DOHH2 (cell line): ENCODE measurements around the gene KLK14.

ENCODE experiments used
- H3F3A ChIP-seq: fragments of 200-600 bp; sonication (generic), shearing (Covaris generic); 2 replicates; pipeline ENCODE4 v1.6.0; 2016; ENCODE audit warnings: antibody characterized with exemption, mild to moderate bottlenecking; ENCODE audit not compliant: control insufficient read depth, insufficient read depth
- H3K27ac ChIP-seq: fragments of 200-600 bp; sonication (generic); 2 replicates; pipeline ENCODE4 v1.5.1; 2014; ENCODE audit warnings: low read depth, mild to moderate bottlenecking, low read length, moderate library complexity
- H3K27me3 ChIP-seq: fragments of 200-600 bp; sonication (generic); 2 replicates; pipeline ENCODE4 v1.6.1; 2014; ENCODE audit warnings: mild to moderate bottlenecking, low read length, mixed read lengths; ENCODE audit not compliant: control insufficient read depth
- H3K36me3 ChIP-seq: fragments of 200-600 bp; sonication (generic); 2 replicates; pipeline ENCODE4 v1.6.1; 2014; ENCODE audit warnings: mild to moderate bottlenecking, low read length, moderate library complexity, mixed read lengths; ENCODE audit not compliant: control insufficient read depth
- H3K4me1 ChIP-seq: fragments of 200-600 bp; sonication (generic); 2 replicates; pipeline ENCODE4 v1.6.1; 2014; ENCODE audit warnings: mild to moderate bottlenecking, low read length, mixed read lengths; ENCODE audit not compliant: control insufficient read depth
- H3K4me2 ChIP-seq: fragments of 200-600 bp; sonication (generic); 2 replicates; pipeline ENCODE4 v1.6.0; 2014; ENCODE audit warnings: mild to moderate bottlenecking, low read length, moderate library complexity
- H3K4me3 ChIP-seq: fragments of 200-600 bp; sonication (generic); 2 replicates; pipeline ENCODE4 v1.5.1; 2014; ENCODE audit warnings: mild to moderate bottlenecking, low read length, mixed read lengths
- H3K79me2 ChIP-seq: fragments of 200-600 bp; sonication (generic); 2 replicates; pipeline ENCODE4 v1.6.1; 2014; ENCODE audit warnings: mild to moderate bottlenecking, low read length, mixed read lengths; ENCODE audit not compliant: control insufficient read depth
- H3K9me2 ChIP-seq: fragments of 200-600 bp; sonication (generic); replicated peaks from 2 replicates; pipeline ENCODE4 v1.6.1; 2014; ENCODE audit warnings: mild to moderate bottlenecking, low read length, mixed read lengths; ENCODE audit not compliant: control insufficient read depth
- H3K9me3 ChIP-seq: fragments of 200-600 bp; sonication (generic); 2 replicates; pipeline ENCODE4 v1.6.1; 2014; ENCODE audit warnings: antibody characterized with exemption, low read length, mixed read lengths; ENCODE audit not compliant: control insufficient read depth, insufficient read depth
- H4K20me1 ChIP-seq: fragments of 200-600 bp; sonication (generic); 2 replicates; pipeline ENCODE4 v1.6.0; 2014; ENCODE audit warnings: low read depth, mild to moderate bottlenecking, antibody characterized with exemption, low read length, moderate library complexity; ENCODE audit not compliant: control insufficient read depth, insufficient read depth
- CTCF ChIP-seq: fragments of 200-600 bp; sonication (generic); IDR thresholded peaks from one replicate; pipeline ENCODE4 v1.5.1; 2014; ENCODE audit warnings: antibody characterized with exemption, mild to moderate bottlenecking, low read depth, low read length; ENCODE audit not compliant: poor library complexity, severe bottlenecking
- EZH2phosphoT487 ChIP-seq: fragments of 200-600 bp; sonication (generic); IDR thresholded peaks from 2 replicates; pipeline ENCODE4 v1.6.1; 2017; ENCODE audit warnings: borderline replicate concordance, mild to moderate bottlenecking, antibody characterized with exemption, low read length, moderate library complexity, mixed read lengths

The KLK14 gene

GRCh38 chr19:51059715-51060114 lies 23.0 kb downstream of the KLK14 start:
- Histone ChIP-seq H3K4me3 (no peak overlapping the region), H3K9me2 (no peaks in the 10 kb centered on the region), H3K79me2 (no peaks in the 10 kb centered on the region), H3K4me2 (no peak overlapping the region), H3K4me1 (no peaks in the 10 kb centered on the region), H3K9me3 (no peaks in the 10 kb centered on the region), H3K36me3 (no peaks in the 10 kb centered on the region), H3K27ac (no peak overlapping the region), H4K20me1 (no peaks in the 10 kb centered on the region), H3F3A (no peaks in the 10 kb centered on the region), H3K27me3 (peaks cover 6% of the 10 kb centered on the region; the same call in 1 of the 2 replicates)
- TF ChIP-seq CTCF: no peak
- no peak for TF ChIP-seq EZH2phosphoT487

- no peak overlapping the region for H3K4me3 ChIP-seq
- no peaks in the 10 kb centered on the region for H3K36me3 ChIP-seq
- H3F3A ChIP-seq: no peaks in the 10 kb centered on the region
- H3K9me3 ChIP-seq: no peaks in the 10 kb centered on the region
- H3K79me2 ChIP-seq: no peaks in the 10 kb centered on the region
- TF ChIP-seq EZH2phosphoT487 (no peak), CTCF (no peak)
- H3K4me2 ChIP-seq: no peak overlapping the region
- no peak overlapping the region for H3K27ac ChIP-seq
- H3K4me1 ChIP-seq: no peaks in the 10 kb centered on the region
- H4K20me1 ChIP-seq: no peaks in the 10 kb centered on the region
- H3K9me2 ChIP-seq: no peaks in the 10 kb centered on the region
- H3K27me3 ChIP-seq: peaks cover 6% of the 10 kb centered on the region; the same call in 1 of the 2 replicates
Observed at GRCh38 chr19:51055866-51056265, 26.8 kb downstream of the KLK14 start.

GRCh38 chr19:51047031-51047335 lies 35.7 kb downstream of the KLK14 start:
- Histone ChIP-seq H3K9me2 (no peaks in the 10 kb centered on the region), H3F3A (no peaks in the 10 kb centered on the region), H3K27ac (no peak overlapping the region), H3K27me3 (no peaks in the 10 kb centered on the region), H3K79me2 (no peaks in the 10 kb centered on the region), H3K4me3 (no peak overlapping the region), H3K4me2 (no peak overlapping the region), H3K9me3 (no peaks in the 10 kb centered on the region), H3K4me1 (no peaks in the 10 kb centered on the region), H4K20me1 (no peaks in the 10 kb centered on the region), H3K36me3 (no peaks in the 10 kb centered on the region)
- no peak for TF ChIP-seq CTCF
- no peak for TF ChIP-seq EZH2phosphoT487

GRCh38 chr19:51044327-51044726 lies 38.4 kb downstream of the KLK14 start:
- TF ChIP-seq EZH2phosphoT487 (no peak), CTCF (no peak)
- H4K20me1 ChIP-seq: no peaks in the 10 kb centered on the region
- no peak overlapping the region for H3K27ac ChIP-seq
- H3K9me2 ChIP-seq: no peaks in the 10 kb centered on the region
- H3K36me3 ChIP-seq: no peaks in the 10 kb centered on the region
- H3K27me3 ChIP-seq: no peaks in the 10 kb centered on the region
- no peaks in the 10 kb centered on the region for H3K4me1 ChIP-seq
- H3K79me2 ChIP-seq: no peaks in the 10 kb centered on the region
- H3K9me3 ChIP-seq: no peaks in the 10 kb centered on the region
- no peaks in the 10 kb centered on the region for H3F3A ChIP-seq
- H3K4me3 ChIP-seq: no peak overlapping the region
- no peak overlapping the region for H3K4me2 ChIP-seq
